NB4 (cell line): ENCODE data around the gene SARNP.

Experiments used
- DNase-seq: peaks from one replicate; pipeline ENCODE4 v3.0.0; 2010; ENCODE audit warnings: low read depth
- H3K4me3 ChIP-seq: one replicate; pipeline ENCODE4 v1.5.1; 2011; ENCODE audit warnings: mild to moderate bottlenecking, low read depth, low read length, moderate library complexity
- CTCF ChIP-seq: IDR thresholded peaks from one replicate; pipeline ENCODE4 v1.5.1; 2012; ENCODE audit warnings: low read depth, low read length
- MYC ChIP-seq: IDR thresholded peaks from 2 replicates; pipeline ENCODE4 v1.6.1; 2011; ENCODE audit warnings: low read depth, low read length
- POLR2A ChIP-seq: IDR thresholded peaks from 2 replicates; pipeline ENCODE4 v1.6.1; 2011; ENCODE audit warnings: mild to moderate bottlenecking; ENCODE audit not compliant: insufficient read length; ENCODE audit errors: extremely low read depth
- TF ChIP-seq, protein P1 (sequence below): IDR thresholded peaks from 2 replicates; pipeline ENCODE4 v1.6.1; 2011; ENCODE audit warnings: low read depth, low read length

The SARNP gene

GRCh38 chr12:55830601-55831446, 13.3 kb upstream of the SARNP start:
- H3K4me3 ChIP-seq, result peak overlapping the region; percentile 90
- TF ChIP-seq POLR2A, result no peak
- TF ChIP-seq CTCF, result no peak
- TF ChIP-seq MYC, result no peak
- TF ChIP-seq, protein P1, sequence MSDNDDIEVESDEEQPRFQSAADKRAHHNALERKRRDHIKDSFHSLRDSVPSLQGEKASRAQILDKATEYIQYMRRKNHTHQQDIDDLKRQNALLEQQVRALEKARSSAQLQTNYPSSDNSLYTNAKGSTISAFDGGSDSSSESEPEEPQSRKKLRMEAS, result no peak
- DNase-seq, result peak; percentile 68

DNA sequence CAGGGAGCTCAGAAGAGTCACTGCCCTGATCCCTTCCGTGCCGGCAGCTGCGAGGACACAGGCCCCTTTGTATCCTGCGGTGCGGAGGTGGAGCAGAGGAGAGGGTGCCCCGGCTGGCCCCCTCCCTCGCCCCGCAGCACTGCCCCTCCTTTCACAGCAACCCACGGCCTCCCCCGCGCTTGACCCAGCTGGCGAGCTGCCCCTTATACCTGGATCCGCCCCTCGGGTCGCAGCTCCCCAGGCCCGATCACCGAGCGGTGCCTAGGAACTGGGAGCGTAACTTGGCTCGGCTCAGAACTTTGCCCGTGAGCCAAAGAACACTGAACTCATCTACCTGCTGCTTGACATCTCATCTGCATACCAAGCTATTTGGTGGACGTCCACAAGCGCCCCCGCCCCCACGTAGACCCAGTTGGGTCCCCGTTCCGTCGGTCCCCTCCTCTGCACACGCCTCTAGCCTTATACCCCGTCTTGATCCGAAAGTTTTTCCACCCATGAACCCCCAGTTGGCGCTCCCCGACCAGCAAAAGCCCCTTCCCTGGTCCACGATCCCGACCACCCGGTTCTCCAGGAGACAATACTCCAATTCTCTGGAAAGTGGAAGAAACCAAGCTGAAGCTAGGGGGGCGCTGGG, 12.6 kb upstream of the SARNP start:
- no peak for DNase-seq
- TF ChIP-seq POLR2A (no peak), CTCF (no peak), MYC (no peak)
- TF ChIP-seq, protein P1, result no peak
- H3K4me3 ChIP-seq, result peak overlapping the region; percentile 90

DNA sequence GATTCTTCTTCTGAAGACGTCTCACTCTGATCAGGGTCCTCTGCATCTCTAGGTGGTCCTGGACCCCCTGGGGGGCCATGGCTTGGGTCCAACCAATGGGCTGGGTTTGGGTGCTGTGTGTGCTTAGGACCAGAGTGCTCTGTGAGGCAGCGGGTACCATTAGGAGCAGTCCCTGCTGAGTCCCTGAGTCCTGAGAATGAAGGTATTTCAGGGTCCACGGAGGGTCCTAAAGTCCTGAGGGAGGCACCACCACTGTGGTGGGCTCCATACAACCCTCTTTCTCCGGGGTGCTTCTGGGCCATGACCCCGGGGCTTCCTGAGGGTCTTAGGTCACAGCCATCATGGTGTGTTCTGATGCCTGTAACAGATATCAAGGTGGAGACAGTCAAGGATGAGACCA, 10.8 kb upstream of the SARNP start:
- peak overlapping the region; percentile 90 for H3K4me3 ChIP-seq
- no peak for TF ChIP-seq MYC
- TF ChIP-seq CTCF, result no peak
- DNase-seq, result no peak

GRCh38 chr12:55827806-55828205, 10.3 kb upstream of the SARNP start:
- no peak for DNase-seq
- peak overlapping the region; percentile 90 for H3K4me3 ChIP-seq
- TF ChIP-seq POLR2A, result no peak
- TF ChIP-seq, protein P1, result no peak
- TF ChIP-seq CTCF, result no peak
- no peak for TF ChIP-seq MYC

DNA sequence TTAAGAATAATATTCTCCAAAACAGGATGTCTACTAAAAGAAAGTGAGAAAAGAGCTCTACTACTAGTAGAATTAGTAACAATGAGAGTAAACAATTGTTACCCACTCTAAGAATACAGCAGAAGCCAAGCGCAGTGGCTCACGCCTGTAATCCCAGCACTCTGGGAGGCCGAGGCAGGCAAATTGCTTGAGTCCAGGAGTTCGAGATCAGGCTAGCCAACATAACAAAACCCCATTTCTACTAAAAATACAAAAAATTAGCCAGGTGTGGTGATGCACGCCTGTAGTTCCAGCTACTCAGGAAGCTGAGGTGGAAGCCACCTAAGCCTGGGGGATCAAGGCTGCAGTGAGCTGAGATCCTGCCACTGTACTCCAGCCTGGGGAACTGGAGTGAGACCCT, 7.2 kb upstream of the SARNP start:
- peak overlapping the region; percentile 57 for H3K4me3 ChIP-seq
- TF ChIP-seq, protein P1, result no peak
- no peak for DNase-seq

- peak overlapping the region; percentile 12 for H3K4me3 ChIP-seq
- no peak for DNase-seq
- no peak for TF ChIP-seq MYC
- TF ChIP-seq, protein P1, result no peak
- no peak for TF ChIP-seq POLR2A
- no peak for TF ChIP-seq CTCF
Observed at GRCh38 chr12:55823419-55823818, 5.9 kb upstream of the SARNP start.
